ENCODE data around the gene NT5DC2.
A peak's percentile ranks its signal among the peaks of the same experiment; 100 is the strongest.

The NT5DC2 gene

DNA sequence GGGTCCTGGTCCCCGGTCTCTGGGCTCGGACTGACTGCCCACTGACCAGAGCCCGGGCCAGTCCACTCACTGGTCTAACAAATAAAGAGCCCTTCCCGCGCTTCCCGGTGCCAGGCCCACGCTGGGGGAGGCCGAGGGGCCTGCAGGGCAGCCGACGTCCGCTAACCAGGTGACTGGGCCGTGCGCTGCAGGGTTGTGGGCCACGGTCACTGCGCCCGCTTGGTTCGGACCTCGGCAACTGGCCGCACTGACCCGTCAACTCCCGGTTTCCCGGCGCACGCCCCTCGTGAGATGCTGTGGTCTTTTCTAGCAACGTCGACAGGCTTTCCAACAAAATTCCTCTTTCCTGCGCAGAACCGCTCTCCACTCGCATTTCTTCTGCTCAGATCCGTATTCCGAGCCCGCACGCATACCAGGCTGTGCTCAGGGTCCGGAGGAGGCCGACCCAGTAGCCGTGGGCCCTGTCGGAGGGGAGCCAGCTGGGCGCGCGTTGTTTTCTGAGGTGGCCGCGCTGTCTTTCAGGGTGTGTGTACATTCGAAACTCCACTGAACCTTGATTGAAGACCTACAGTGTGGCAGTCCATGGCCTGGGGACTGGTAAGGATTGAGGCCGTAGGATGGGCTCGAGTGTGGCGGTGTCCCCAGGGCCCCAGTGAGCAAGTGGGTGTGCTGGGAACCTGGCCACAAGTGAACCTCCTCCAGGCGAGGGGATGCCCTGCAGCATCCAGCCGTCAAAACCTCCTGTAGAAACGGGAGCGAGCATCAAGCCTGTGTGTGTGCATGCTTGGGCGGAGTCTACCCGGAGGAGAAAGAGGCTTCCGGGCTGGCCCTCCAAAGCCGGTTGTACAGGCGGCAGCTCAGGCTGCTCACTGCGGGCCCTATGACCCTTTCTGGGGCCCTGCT, 875 bp upstream of the NT5DC2 start:
- H3K27me3 ChIP-seq (ENCODE audit: control insufficient read depth in 1 of 2, insufficient read depth in 1 of 2, low read length in 2 of 2): no peaks in the 10 kb centered on the region
- peak overlapping the region in 1 of 2 experiments; percentile 59 for H2BK12ac ChIP-seq (ENCODE audit: low read length in 2 of 2)
- peak overlapping the region; percentile 56 for H2BK120ac ChIP-seq (ENCODE audit: low read depth, low read length)
- peak overlapping the region; percentile 3 for H2AFZ ChIP-seq (ENCODE audit: low read depth, low read length)
- H3K14ac ChIP-seq (ENCODE audit: low read length in 2 of 2): no peak overlapping the region
- 71% methylated on average over 57 of the region's 57 CpGs for WGBS
- H3K36me3 ChIP-seq (ENCODE audit: control insufficient read depth in 1 of 2, insufficient read depth in 2 of 2, low read depth in 1 of 2, low read length in 2 of 2): peaks cover 7 to 26% of the 10 kb centered on the region in 2 experiments
- peaks cover 46% of the 10 kb centered on the region for H3K4me1 ChIP-seq (ENCODE audit: control insufficient read depth, insufficient read depth, low read depth, low read length)
- H2AK5ac ChIP-seq (ENCODE audit: low read length, severe bottlenecking): peak overlapping the region; percentile 8
- H2BK5ac ChIP-seq (ENCODE audit: low read depth, low read length, poor library complexity, severe bottlenecking): no peak overlapping the region
- peak overlapping the region; percentile 60 for H2BK15ac ChIP-seq (ENCODE audit: low read depth, poor library complexity, severe bottlenecking)
- peak overlapping the region; percentile 64 to 85 for H3K4me3 ChIP-seq (ENCODE audit: insufficient read depth in 1 of 2, low read depth in 1 of 2, low read length in 2 of 2)
- H3K23ac ChIP-seq (ENCODE audit: low read length in 2 of 2): peak overlapping the region in 1 of 2 experiments; percentile 47
- peaks cover 8% of the 10 kb centered on the region for H3K79me1 ChIP-seq (replicated peaks; ENCODE audit: low read length, poor library complexity, severe bottlenecking)
- no peak for DNase-seq
- peak overlapping the region; percentile 42 to 66 for H3K4ac ChIP-seq (ENCODE audit: low read depth in 1 of 2, low read length in 2 of 2)
- H4K91ac ChIP-seq (ENCODE audit: low read length): peak overlapping the region; percentile 91
- H3K9me3 ChIP-seq (ENCODE audit: control insufficient read depth, low read length): no peaks in the 10 kb centered on the region
- peak overlapping the region; percentile 82 for H4K8ac ChIP-seq (ENCODE audit: low read length)
- H3K4me2 ChIP-seq (ENCODE audit: low read length, poor library complexity, severe bottlenecking): peak overlapping the region; percentile 67
- no peak overlapping the region for H3K27ac ChIP-seq (ENCODE audit: low read length, poor library complexity, severe bottlenecking)
- H3K9ac ChIP-seq (ENCODE audit: low read length): peak overlapping the region; percentile 80
- H3K18ac ChIP-seq (ENCODE audit: low read depth in 1 of 2, low read length in 2 of 2): peak overlapping the region; percentile 48 to 75

DNA sequence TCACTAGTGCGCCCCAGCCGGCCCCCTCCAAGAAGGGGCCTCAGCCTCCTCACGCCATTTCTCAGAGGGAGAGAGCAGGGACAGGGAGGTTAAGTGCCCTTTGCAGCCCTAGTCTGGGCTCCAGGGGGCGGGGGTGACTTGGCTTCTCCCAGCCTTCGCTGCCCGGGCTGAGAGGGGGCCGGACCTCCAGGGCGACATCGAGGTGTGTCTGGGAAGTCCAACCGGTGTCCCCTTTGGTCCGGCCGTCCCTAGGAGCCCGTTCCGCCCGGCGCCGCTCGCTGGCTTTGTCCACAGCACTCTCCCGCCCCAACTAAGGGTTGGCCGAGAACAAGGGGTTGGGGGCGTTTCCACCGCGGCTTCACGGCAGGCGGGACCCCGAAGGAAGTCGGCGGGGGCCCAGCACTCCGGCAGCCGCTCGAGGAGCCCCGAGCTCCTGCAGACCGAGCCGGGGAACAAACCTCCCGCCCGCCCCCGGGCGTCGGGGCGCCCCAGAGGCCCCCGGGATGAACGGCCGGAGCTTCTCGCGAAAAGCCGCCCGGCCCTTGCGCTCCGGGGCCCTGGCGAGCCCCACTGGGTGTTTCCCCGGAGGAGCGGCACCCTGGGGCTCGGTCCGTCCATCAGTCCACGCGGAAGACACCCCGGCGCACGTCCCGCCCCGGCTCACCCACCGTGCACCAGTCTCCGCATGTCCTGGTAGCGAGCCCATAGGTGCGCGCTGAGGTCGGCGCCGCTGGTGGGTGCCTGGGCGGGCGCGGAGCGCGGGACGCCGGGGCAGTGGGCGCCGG, 627 bp downstream of the NT5DC2 start:
- Histone ChIP-seq H2BK120ac (ENCODE audit: low read depth, low read length) (peak overlapping the region; percentile 40), H2BK12ac (ENCODE audit: low read length in 2 of 2) (peak overlapping the region in 1 of 2 experiments; percentile 15), H3K4ac (ENCODE audit: low read depth in 1 of 2, low read length in 2 of 2) (peak overlapping the region; percentile 37 to 45), H3K4me3 (ENCODE audit: insufficient read depth in 1 of 2, low read depth in 1 of 2, low read length in 2 of 2) (peak overlapping the region; percentile 82 to 89), H3K4me2 (ENCODE audit: low read length, poor library complexity, severe bottlenecking) (peak overlapping the region; percentile 83), H3K36me3 (ENCODE audit: control insufficient read depth in 1 of 2, insufficient read depth in 2 of 2, low read depth in 1 of 2, low read length in 2 of 2) (peaks cover 11 to 40% of the 10 kb centered on the region in 2 experiments), H3K18ac (ENCODE audit: low read depth in 1 of 2, low read length in 2 of 2) (peak overlapping the region; percentile 35 to 88), H2AK5ac (ENCODE audit: low read length, severe bottlenecking) (no peak overlapping the region), H2BK5ac (ENCODE audit: low read depth, low read length, poor library complexity, severe bottlenecking) (no peak overlapping the region), H3K79me1 (replicated peaks; ENCODE audit: low read length, poor library complexity, severe bottlenecking) (peaks cover 15% of the 10 kb centered on the region), H3K14ac (ENCODE audit: low read length in 2 of 2) (peak overlapping the region in 1 of 2 experiments; percentile 44), H2AFZ (ENCODE audit: low read depth, low read length) (peak overlapping the region; percentile 78), H3K9ac (ENCODE audit: low read length) (peak overlapping the region; percentile 75), H4K91ac (ENCODE audit: low read length) (peak overlapping the region; percentile 58), H2BK15ac (ENCODE audit: low read depth, poor library complexity, severe bottlenecking) (peak overlapping the region; percentile 31), H3K27ac (ENCODE audit: low read length, poor library complexity, severe bottlenecking) (no peak overlapping the region), H3K23ac (ENCODE audit: low read length in 2 of 2) (peak overlapping the region in 1 of 2 experiments; percentile 66), H3K27me3 (ENCODE audit: control insufficient read depth in 1 of 2, insufficient read depth in 1 of 2, low read length in 2 of 2) (no peaks in the 10 kb centered on the region), H3K4me1 (ENCODE audit: control insufficient read depth, insufficient read depth, low read depth, low read length) (peaks cover 40% of the 10 kb centered on the region), H4K8ac (ENCODE audit: low read length) (no peak overlapping the region), H3K9me3 (ENCODE audit: control insufficient read depth, low read length) (no peaks in the 10 kb centered on the region)
- 1% methylated on average over 56 of the region's 78 CpGs for WGBS
- peak; percentile 37 for DNase-seq

DNA sequence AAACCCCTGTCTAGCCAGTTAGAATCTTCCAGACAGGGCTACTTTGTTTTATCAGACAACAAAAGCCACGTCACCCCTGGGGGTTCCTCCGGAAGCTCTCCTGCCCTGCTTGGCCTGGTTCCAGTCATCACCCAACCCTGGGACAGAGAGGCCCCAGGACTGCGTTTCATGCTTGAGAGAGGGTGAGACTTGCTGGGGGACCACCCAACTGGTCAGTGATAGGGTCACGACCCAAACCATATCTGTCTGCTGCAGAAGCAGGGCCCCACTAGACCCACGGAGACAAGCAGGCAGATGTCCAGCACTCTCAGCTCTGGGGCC, 1.2 kb downstream of the NT5DC2 start:
- Histone ChIP-seq H2BK15ac (ENCODE audit: low read depth, poor library complexity, severe bottlenecking) (peak overlapping the region; percentile 6), H3K14ac (ENCODE audit: low read length in 2 of 2) (peak overlapping the region in 1 of 2 experiments; percentile 44), H3K4me2 (ENCODE audit: low read length, poor library complexity, severe bottlenecking) (peak overlapping the region; percentile 83), H3K9ac (ENCODE audit: low read length) (peak overlapping the region; percentile 75), H2BK12ac (ENCODE audit: low read length in 2 of 2) (peak overlapping the region in 1 of 2 experiments; percentile 8), H3K36me3 (ENCODE audit: control insufficient read depth in 1 of 2, insufficient read depth in 2 of 2, low read depth in 1 of 2, low read length in 2 of 2) (peaks cover 17 to 45% of the 10 kb centered on the region in 2 experiments), H4K91ac (ENCODE audit: low read length) (peak overlapping the region; percentile 57), H2AFZ (ENCODE audit: low read depth, low read length) (no peak overlapping the region), H3K9me3 (ENCODE audit: control insufficient read depth, low read length) (no peaks in the 10 kb centered on the region), H4K8ac (ENCODE audit: low read length) (no peak overlapping the region), H3K79me1 (replicated peaks; ENCODE audit: low read length, poor library complexity, severe bottlenecking) (peaks cover 20% of the 10 kb centered on the region), H3K4me1 (ENCODE audit: control insufficient read depth, insufficient read depth, low read depth, low read length) (peaks cover 35% of the 10 kb centered on the region), H2BK5ac (ENCODE audit: low read depth, low read length, poor library complexity, severe bottlenecking) (no peak overlapping the region), H3K4me3 (ENCODE audit: insufficient read depth in 1 of 2, low read depth in 1 of 2, low read length in 2 of 2) (peak overlapping the region; percentile 82 to 89), H3K27me3 (ENCODE audit: control insufficient read depth in 1 of 2, insufficient read depth in 1 of 2, low read length in 2 of 2) (no peaks in the 10 kb centered on the region), H3K27ac (ENCODE audit: low read length, poor library complexity, severe bottlenecking) (no peak overlapping the region), H3K4ac (ENCODE audit: low read depth in 1 of 2, low read length in 2 of 2) (peak overlapping the region; percentile 5 to 40), H2BK120ac (ENCODE audit: low read depth, low read length) (peak overlapping the region; percentile 40), H3K18ac (ENCODE audit: low read depth in 1 of 2, low read length in 2 of 2) (peak overlapping the region in 1 of 2 experiments; percentile 46), H3K23ac (ENCODE audit: low read length in 2 of 2) (peak overlapping the region in 1 of 2 experiments; percentile 16), H2AK5ac (ENCODE audit: low read length, severe bottlenecking) (no peak overlapping the region)
- 33% methylated on average over 5 of the region's 5 CpGs for WGBS
- peak; percentile 53 for DNase-seq
